K562 (cell line): ENCODE data around the gene AGGF1. TPM values are rescaled to one million over a fixed set of nuclear protein-coding genes. Genes with fewer than 3 reads are reported as not detected.

Experiments
- ATAC-seq: fragments of 200-7000 bp; cut with Tn5 transposase; 3 replicates; pipeline ENCODE4 v1.9.1; 2020; ENCODE audit warnings: moderate library complexity
- BruUV-seq: library from RNA; stranded (reverse); fragments of 400-500 nt; replicated peaks from 2 replicates; lab custom pipeline; 2021; lab: Mats Ljungman, UMichigan
- CTCF ChIA-PET: fragments of 300-600 bp; formaldehyde crosslinking; extraction: SDS; loops from one replicate; lab custom pipeline; 2021; ENCODE audit warnings: low intra/inter-chr PET ratio; lab: Yijun Ruan, JAX
- POLR2A ChIA-PET: fragments of 300-600, 350-650 bp; sonication (Branson Sonifier 250); formaldehyde crosslinking; extraction: SDS; loops from one replicate; lab custom pipeline; 2021; ENCODE audit warnings: antibody characterized with exemption, inconsistent platforms; lab: Yijun Ruan, JAX
- DNase-seq, 4 experiments: peaks; one replicate each; pipeline versions ENCODE4 v3.0.0 to v3.0.0-alpha.2; 2011 to 2018; ENCODE audit warnings: low spot score in 3 of 4, mixed read lengths in 3 of 4; ENCODE audit errors: extremely low read depth in 1 of 4
- FAIRE-seq: peaks from 2 replicates; lab custom pipeline; 2011; peaks lifted over from hg19 to GRCh38; lab: Jason Lieb, UNC
- H2AFZ ChIP-seq: 2 replicates; pipeline ENCODE4 v1.6.0; 2011; ENCODE audit warnings: low read depth, low read length, control low read depth, inconsistent platforms
- H3K27ac ChIP-seq: fragments of 200-600 bp; 3 replicates; pipeline ENCODE4 v1.8.0; 2011; ENCODE audit warnings: low read depth, mild to moderate bottlenecking, control low read depth, inconsistent platforms, low read length, moderate library complexity, mixed read lengths; ENCODE audit errors: extremely low read depth
- H3K27me3 ChIP-seq, 2 experiments: fragments of 300-600 bp in 1 of 2; 2 replicates in 1 of 2; 3 replicates in 1 of 2; pipeline versions ENCODE4 v1.6.0 to v1.8.0; 2011; ENCODE audit warnings: inconsistent platforms in 2 of 2, low read length in 2 of 2, mild to moderate bottlenecking in 1 of 2, mixed read lengths in 1 of 2, moderate library complexity in 1 of 2; ENCODE audit not compliant: control insufficient read depth in 2 of 2, insufficient read depth in 2 of 2
- H3K36me3 ChIP-seq: fragments of 300-600 bp; 3 replicates; pipeline ENCODE4 v1.8.0; 2011; ENCODE audit warnings: mild to moderate bottlenecking, low read length, inconsistent platforms; ENCODE audit not compliant: control insufficient read depth, insufficient read depth
- H3K4me1 ChIP-seq, 2 experiments: fragments of 200-600 bp in 1 of 2; replicated peaks in 1 of 2; 2 replicates in 1 of 2; 3 replicates in 1 of 2; pipeline versions ENCODE4 v1.5.1 to v1.8.0; 2011; ENCODE audit warnings: inconsistent platforms in 2 of 2, low read length in 2 of 2, mild to moderate bottlenecking in 1 of 2, mixed read lengths in 1 of 2, moderate library complexity in 1 of 2; ENCODE audit not compliant: control insufficient read depth in 2 of 2, insufficient read depth in 2 of 2
- H3K4me2 ChIP-seq: 2 replicates; pipeline ENCODE4 v1.6.1; 2011; ENCODE audit warnings: low read length, control low read depth, inconsistent platforms, mixed read lengths; ENCODE audit not compliant: insufficient read depth
- H3K4me3 ChIP-seq: fragments of 200-600 bp; sonication (generic), shearing (Covaris generic); 2 replicates; pipeline ENCODE4 v1.5.1; 2016; ENCODE audit warnings: control low read depth, inconsistent platforms
- H3K79me2 ChIP-seq: fragments of 200-600 bp; 3 replicates; pipeline ENCODE4 v1.8.0; 2011; ENCODE audit warnings: low read length, inconsistent platforms; ENCODE audit not compliant: control insufficient read depth, insufficient read depth
- H3K9ac ChIP-seq, 2 experiments: 2 replicates each; pipeline versions ENCODE4 v1.6.0 to v1.6.1; 2011; ENCODE audit warnings: low read depth in 2 of 2, low read length in 2 of 2, control low read depth in 1 of 2, inconsistent platforms in 1 of 2, mild to moderate bottlenecking in 1 of 2, mixed read lengths in 1 of 2; ENCODE audit not compliant: insufficient read depth in 1 of 2
- H3K9me1 ChIP-seq: one replicate; pipeline ENCODE4 v1.6.0; 2011; ENCODE audit warnings: inconsistent platforms, mild to moderate bottlenecking, low read length, moderate library complexity; ENCODE audit not compliant: control insufficient read depth, insufficient read depth
- H3K9me3 ChIP-seq: replicated peaks from 2 replicates; pipeline ENCODE4 v1.5.1; 2011; ENCODE audit warnings: low read depth, low read length, inconsistent platforms; ENCODE audit not compliant: control insufficient read depth, insufficient read depth
- H4K20me1 ChIP-seq: replicated peaks from 2 replicates; pipeline ENCODE4 v1.6.1; 2011; ENCODE audit warnings: low read length, inconsistent platforms, mixed read lengths; ENCODE audit not compliant: control insufficient read depth, insufficient read depth
- ATF2 ChIP-seq: sonication (generic); formaldehyde crosslinking; IDR thresholded peaks from 2 replicates; pipeline ENCODE4 v1.8.1; 2022; ENCODE audit warnings: missing genetic modification reagents
- BRF2 ChIP-seq: IDR thresholded peaks from 3 replicates; pipeline ENCODE4 v1.6.1; 2011; ENCODE audit warnings: borderline replicate concordance, mild to moderate bottlenecking; ENCODE audit not compliant: insufficient read length, insufficient read depth
- CCAR2 ChIP-seq: fragments of 200-400 bp; formaldehyde crosslinking; IDR thresholded peaks from 2 replicates; pipeline ENCODE4 v1.6.1; 2017; ENCODE audit warnings: mild to moderate bottlenecking, low read depth, low read length
- E2F3 ChIP-seq: fragments of 250-450 bp; sonication (Bioruptor Pico); IDR thresholded peaks from 2 replicates; pipeline ENCODE4 v1.4.0; 2020; ENCODE audit warnings: mild to moderate bottlenecking
- TRIM24 ChIP-seq, 2 experiments: fragments of 450-650 bp; IDR thresholded peaks; 2 replicates each; pipeline ENCODE4 v1.6.1; 2016
- WHSC1 ChIP-seq: IDR thresholded peaks from one replicate; pipeline ENCODE4 v1.6.1; 2012; ENCODE audit warnings: low read length, control low read depth, inconsistent platforms
- ZBTB43 ChIP-seq: sonication (generic); formaldehyde crosslinking; IDR thresholded peaks from 2 replicates; pipeline ENCODE4 v1.8.0; 2023; ENCODE audit warnings: mild to moderate bottlenecking, missing genetic modification reagents
- ZEB2 ChIP-seq: fragments of 450-650 bp; IDR thresholded peaks from 2 replicates; pipeline ENCODE4 v1.6.1; 2016
- ZNF311 ChIP-seq: fragments of 250-450 bp; sonication (Bioruptor Pico); IDR thresholded peaks from 2 replicates; pipeline ENCODE4 v1.4.0; 2020; ENCODE audit warnings: mild to moderate bottlenecking, moderate library complexity
- ZNF318 ChIP-seq, 2 experiments: fragments of 450-650 bp; IDR thresholded peaks; 2 replicates each; pipeline ENCODE4 v1.6.1; 2016; ENCODE audit warnings: mild to moderate bottlenecking in 2 of 2, borderline replicate concordance in 1 of 2, low read depth in 1 of 2, moderate library complexity in 1 of 2
- ZNF354B ChIP-seq: fragments of 250-450 bp; sonication (Bioruptor Pico); IDR thresholded peaks from 2 replicates; pipeline ENCODE4 v1.4.0; 2020
- WGBS: fragments of 100-300 bp; shearing (Covaris generic); methylation state at CpG from one replicate; pipeline ENCODE4 v1.1.6; 2016; ENCODE audit warnings: low coverage, mixed read lengths; ENCODE audit not compliant: insufficient coverage; ENCODE audit errors: missing lambda C conversion rate; 5-methylcytosine and 5-hydroxymethylcytosine counted together
- in situ Hi-C: fragments of 300-500 bp; cut with MboI; formaldehyde crosslinking; loops from 4 replicates; pipeline ENCODE4 v1.15.0; 2018; ENCODE audit warnings: inconsistent platforms, mixed read lengths
- intact Hi-C: fragments of 100-400 bp; cut with micrococcal nuclease; formaldehyde crosslinking; loops from 2 replicates; pipeline ENCODE4 v1.14.2; 2022
- polyA plus RNA-seq, 8 experiments: library from polyadenylated mRNA; depleted of rRNA in 4 of 8; stranded (reverse) in 5 of 8; unstranded in 3 of 8; fragments of >200 nt; fragmentation: Nextera tagmentation in 2 of 8; fragmentation: Illumina TruSeq in 1 of 8; extraction: Ambion mirVana in 2 of 8; extraction: Trizol in 1 of 8; gene quantifications; 2 replicates each; pipeline versions ENCODE4 v1.2.1 to v1.2.3, GENCODE V29; 2011 to 2014; ENCODE audit warnings: inconsistent platforms in 1 of 8, missing spikeins in 1 of 8
- total RNA-seq, 7 experiments: library from RNA; depleted of rRNA in 6 of 7; stranded (reverse); fragments of >200 nt in 6 of 7; fragmentation: Illumina TruSeq in 2 of 7; extraction: Trizol in 2 of 7; gene quantifications; 2 replicates each; pipeline versions ENCODE4 v1.2.1 to v1.2.3, GENCODE V29; 2011 to 2021; ENCODE audit warnings: low replicate concordance in 1 of 7

AGGF1 gene
- total and polyA plus RNA-seq, 9 of the 15 experiments (the other 6 are each of a cell fraction or from before 2014, with no cell fraction given), result 5.2 to 20.4 (median 13.4) TPM

- no peak for ATAC-seq
- CTCF ChIA-PET, result no interaction called here
Observed at GRCh38 chr5:77011498-77011897, 18.7 kb upstream of the AGGF1 start.

More at GRCh38 chr5:77011498-77011897, 18.7 kb upstream of the AGGF1 start:
- no peak for FAIRE-seq
- no peak overlapping the region for H3K9ac ChIP-seq
- H2AFZ ChIP-seq, result no peak overlapping the region
- POLR2A ChIA-PET, result interaction anchor here (0.7 kb wide), 1 partner anchor 133 kb away, joined by 3 read pairs; no protein-coding TSS in a partner anchor
- no peak overlapping the region for H3K27ac ChIP-seq
- BruUV-seq, result no TSS peak
- intact Hi-C loops, result no loop called here
- H3K4me1 ChIP-seq, result no peaks in the 10 kb centered on the region
- 0% methylated on average over 5 of the region's 5 CpGs for WGBS
- no peaks in the 10 kb centered on the region for H3K79me2 ChIP-seq
- no peaks in the 10 kb centered on the region; the same call in 1 of the 2 replicates for H3K9me3 ChIP-seq
- no peak overlapping the region for H3K4me2 ChIP-seq
- H3K4me3 ChIP-seq, result no peak overlapping the region
- no peaks in the 10 kb centered on the region for H3K36me3 ChIP-seq
- no peaks in the 10 kb centered on the region for H4K20me1 ChIP-seq
- H3K27me3 ChIP-seq, result peaks cover 0 to 4% of the 10 kb centered on the region in 2 experiments; a peak in 1 of 5 replicates
- TF ChIP-seq ZNF318 (IDR thresholded peaks at IDR 0.05; ENCODE audit: borderline replicate concordance in 1 of 2, low read depth in 1 of 2) (no peak), ZBTB43 (no peak), ATF2 (no peak), WHSC1 (no peak), TRIM24 (IDR thresholded peaks at IDR 0.05) (no peak), BRF2 (no peak), ZNF311 (CRISPR knock-in tag) (no peak), E2F3 (no peak), CCAR2 (no peak), ZEB2 (no peak), ZNF354B (CRISPR knock-in tag) (no peak)
- TF ChIP-seq, all 486 proteins: peak for 0
- DNase-seq, result no peak
- no peaks in the 10 kb centered on the region for H3K9me1 ChIP-seq
- in situ Hi-C loops, result loop anchor here (10.0 kb wide), 1 partner anchor 407 kb away; no protein-coding TSS in a partner anchor
